Activated T-cell treated with anti-CD3 and anti-CD28 coated beads, Interleukin-2, amount 50 U/mL, for 72 hours (primary cell): ENCODE measurements around the gene NR6A1. TPM values are rescaled to one million over a fixed set of nuclear protein-coding genes. Genes with fewer than 3 reads are reported as not detected.
A peak's percentile ranks its signal among the peaks of the same experiment; 100 is the strongest.
"Not testable (repeated sequence)": the region's sequence is repeated elsewhere in the genome, so short reads cannot be mapped to it uniquely, and the experiment has no call there.

Source experiments
- ATAC-seq, 2 donors: fragments of 150-1000 bp; cut with Tn5 transposase; replicated peaks in 1 of 2; 2 replicates each; pipeline ENCODE4 v1.10.0; 2021; ENCODE audit warnings: moderate library complexity in 2 of 2, mild to moderate bottlenecking in 1 of 2
- DNase-seq, 2 donors: peaks; one replicate each; pipeline ENCODE4 v3.0.0; 2021 to 2022; ENCODE audit warnings: mixed read lengths in 1 of 2
- H3K27ac Mint-ChIP-seq: one replicate; pipeline ENCODE4 v1.8.0; 2022; ENCODE audit warnings: mild to moderate bottlenecking, moderate library complexity, mixed read lengths
- H3K27me3 Mint-ChIP-seq: one replicate; pipeline ENCODE4 v1.8.0; 2022; ENCODE audit warnings: low read depth, mixed read lengths
- H3K36me3 Mint-ChIP-seq, 2 donors: one replicate each; pipeline ENCODE4 v1.8.0; 2022; ENCODE audit warnings: mixed read lengths in 2 of 2, mild to moderate bottlenecking in 1 of 2; ENCODE audit not compliant: insufficient read depth in 2 of 2
- H3K4me1 Mint-ChIP-seq: one replicate; pipeline ENCODE4 v1.8.0; 2022; ENCODE audit warnings: low read depth, mixed read lengths
- H3K4me3 Mint-ChIP-seq, 2 donors: one replicate each; pipeline ENCODE4 v1.8.0; 2022; ENCODE audit warnings: mild to moderate bottlenecking in 2 of 2, mixed read lengths in 2 of 2, moderate library complexity in 2 of 2
- H3K9me3 Mint-ChIP-seq, 2 donors: one replicate each; pipeline ENCODE4 v1.8.0; 2022; ENCODE audit warnings: mixed read lengths in 2 of 2
- total RNA-seq, 2 donors: library from RNA; stranded (reverse); gene quantifications; one replicate each; pipeline ENCODE4 v1.2.3, GENCODE V29; 2022

NR6A1 gene
- total RNA-seq, 2 donors from 2014 or later: 2.9 to 4.0 TPM

DNA sequence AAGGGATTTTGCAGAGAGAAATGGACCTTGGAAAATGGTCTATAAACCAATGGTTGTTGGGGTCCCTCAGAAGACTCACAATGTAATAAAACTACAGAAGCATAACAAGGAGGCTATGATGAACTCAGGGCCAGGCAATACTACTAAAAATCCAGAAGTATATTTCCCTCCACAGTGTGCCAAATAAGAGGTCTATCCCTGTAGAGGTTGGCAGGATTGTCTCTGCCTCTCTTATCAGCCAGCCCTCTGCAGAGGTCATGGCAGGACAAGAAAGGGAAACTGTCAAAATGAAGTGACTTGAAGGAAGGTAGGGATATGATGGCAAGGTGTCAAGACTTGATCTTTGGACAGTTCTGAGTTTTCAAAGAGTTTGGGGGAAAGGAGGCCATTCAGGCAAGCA, 148.2 kb downstream of the NR6A1 start:
- no peak for ATAC-seq
- no peak for DNase-seq
- no peak overlapping the region for H3K27ac Mint-ChIP-seq

DNA sequence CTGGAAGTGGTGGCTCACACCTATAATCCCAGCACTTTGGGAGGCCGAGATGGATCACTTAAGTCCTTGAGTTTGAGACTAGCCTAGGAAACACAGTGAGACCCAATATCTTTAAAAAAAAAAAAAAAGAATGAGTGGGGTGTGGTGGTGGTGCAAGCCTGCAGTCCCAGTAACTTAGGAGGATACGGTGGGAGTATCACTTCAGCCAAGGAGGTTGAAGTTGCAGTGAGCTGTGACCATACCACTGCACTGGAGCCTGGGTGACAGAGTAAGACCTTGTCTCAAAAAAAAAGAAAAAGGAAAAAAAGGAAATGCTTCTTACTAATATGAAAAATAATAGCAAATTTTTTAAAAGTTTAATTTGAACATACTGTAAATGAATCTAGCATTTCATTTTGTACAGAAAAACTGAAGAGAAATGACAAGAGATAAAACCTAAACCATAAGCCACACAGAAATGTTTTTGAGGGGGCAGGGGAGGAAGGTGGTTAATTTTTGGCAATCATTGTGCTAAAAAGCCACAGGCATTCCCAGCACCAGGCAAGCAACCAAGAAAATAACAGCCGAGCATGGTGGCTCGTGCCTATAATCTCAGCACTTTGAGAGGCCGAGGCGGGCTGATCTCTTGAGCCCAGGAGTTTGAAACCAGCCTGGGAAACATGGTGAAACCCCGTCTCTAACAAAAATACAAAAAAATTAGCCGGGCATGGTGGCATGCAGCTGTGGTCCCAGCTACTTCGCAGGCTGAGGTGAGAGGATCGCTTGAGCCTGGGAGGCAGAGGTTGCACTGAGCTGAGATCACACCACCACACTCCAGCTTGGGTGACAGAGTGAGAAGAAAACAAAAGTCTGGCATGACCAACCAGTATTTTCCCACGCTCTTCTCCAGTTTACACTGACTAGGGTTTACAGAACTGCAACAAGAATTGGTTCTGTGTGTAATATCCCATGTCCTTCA, 149.5 kb downstream of the NR6A1 start:
- H3K36me3 Mint-ChIP-seq: no peaks in the 10 kb centered on the region
- H3K27ac Mint-ChIP-seq: no peak overlapping the region
- no peak overlapping the region for H3K4me3 Mint-ChIP-seq
- H3K27me3 Mint-ChIP-seq: peaks cover 13% of the 10 kb centered on the region
- H3K4me1 Mint-ChIP-seq: no peaks in the 10 kb centered on the region
- no peak for DNase-seq
- no peaks in the 10 kb centered on the region for H3K9me3 Mint-ChIP-seq
- no peak for ATAC-seq

More for the DNA sequence above, 148.2 kb downstream of the NR6A1 start:
- peaks cover 11% of the 10 kb centered on the region for H3K27me3 Mint-ChIP-seq
- no peaks in the 10 kb centered on the region for H3K36me3 Mint-ChIP-seq
- H3K4me1 Mint-ChIP-seq: no peaks in the 10 kb centered on the region
- H3K9me3 Mint-ChIP-seq: no peaks in the 10 kb centered on the region
- H3K4me3 Mint-ChIP-seq: no peak overlapping the region

DNA sequence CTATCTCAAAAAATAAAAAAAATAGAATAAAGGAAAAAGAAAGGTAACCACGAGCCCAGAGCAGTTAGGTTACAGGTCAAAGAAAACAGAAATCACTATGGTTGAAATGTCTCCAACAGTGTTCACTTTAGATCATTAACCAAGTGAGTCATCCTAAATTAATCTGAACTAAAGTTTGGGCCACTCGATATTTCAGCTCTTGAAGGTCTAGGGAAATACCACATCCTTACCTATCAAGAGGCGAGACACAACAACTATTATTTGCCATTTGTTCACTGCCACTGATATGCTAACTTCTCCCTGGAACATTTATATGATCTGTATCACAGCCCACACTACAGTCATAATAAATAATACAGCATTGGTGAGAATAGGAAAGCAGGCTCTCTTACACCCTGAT, 152.6 kb downstream of the NR6A1 start:
- no peak for DNase-seq
- H3K36me3 Mint-ChIP-seq: no peaks in the 10 kb centered on the region
- H3K27ac Mint-ChIP-seq: no peak overlapping the region
- H3K9me3 Mint-ChIP-seq: no peaks in the 10 kb centered on the region
- no peaks in the 10 kb centered on the region for H3K4me1 Mint-ChIP-seq
- H3K4me3 Mint-ChIP-seq: no peak overlapping the region
- no peak for ATAC-seq
- H3K27me3 Mint-ChIP-seq: peaks cover 4% of the 10 kb centered on the region

DNA sequence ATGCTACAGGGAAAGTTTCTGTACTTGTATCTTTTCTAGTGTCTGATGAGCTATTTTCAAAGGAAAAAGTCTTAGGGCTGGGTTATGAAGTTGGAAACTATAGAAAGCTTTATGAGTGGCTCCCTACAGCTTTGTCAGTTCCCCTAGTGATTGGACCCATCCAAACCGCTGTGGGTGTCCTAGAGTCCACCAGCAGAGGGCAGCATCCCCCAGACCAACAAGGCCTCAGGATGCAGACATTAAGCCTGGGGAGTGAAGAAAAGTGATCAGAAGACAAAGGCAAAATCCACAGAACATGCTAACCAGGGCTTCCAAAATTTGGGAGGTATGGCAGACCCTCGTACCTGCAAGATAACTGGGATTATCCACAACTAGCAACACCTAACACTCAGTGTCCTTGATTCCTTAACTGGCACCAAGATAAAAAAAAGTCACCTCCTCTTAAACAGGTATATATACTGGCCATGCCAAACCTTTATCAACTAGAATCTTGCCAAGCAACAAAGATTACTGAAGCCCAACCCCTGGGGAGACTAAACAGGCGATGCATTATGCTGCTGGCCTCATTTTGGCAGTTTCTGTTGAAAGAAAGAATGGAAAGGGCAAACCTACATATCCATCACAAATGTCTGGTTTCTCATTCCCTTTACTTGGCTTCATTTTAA, 153.5 kb downstream of the NR6A1 start:
- Mint-ChIP-seq H3K27me3 (peaks cover 4% of the 10 kb centered on the region), H3K4me1 (no peaks in the 10 kb centered on the region)
- peak; percentile 80 to 85 for ATAC-seq

DNA sequence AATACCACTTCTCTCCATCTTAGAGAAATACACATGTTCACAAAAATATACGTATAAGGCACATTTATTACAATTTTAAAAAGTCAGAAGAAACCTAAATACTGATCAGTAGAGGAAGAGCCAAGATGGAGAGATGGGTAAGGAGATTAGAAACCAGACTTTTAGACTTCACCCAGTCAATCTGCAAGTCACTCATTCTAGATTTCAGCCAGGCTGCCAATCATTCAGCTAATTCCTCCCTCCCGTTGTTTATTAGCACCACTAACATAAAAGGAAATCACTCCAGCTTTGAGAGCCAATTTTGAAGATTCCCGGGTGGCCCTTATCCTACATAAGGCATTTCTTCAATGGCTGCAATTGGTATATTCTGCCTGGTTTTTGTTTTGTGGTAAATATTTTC, 154.2 kb downstream of the NR6A1 start:
- Mint-ChIP-seq H3K4me3 (no peak overlapping the region), H3K27ac (no peak overlapping the region), H3K36me3 (no peaks in the 10 kb centered on the region), H3K9me3 (no peaks in the 10 kb centered on the region), H3K4me1 (no peaks in the 10 kb centered on the region), H3K27me3 (peaks cover 4% of the 10 kb centered on the region)
- DNase-seq (no peak), ATAC-seq (no peak)

More for the DNA sequence above, 153.5 kb downstream of the NR6A1 start:
- peak; percentile 70 to 79 for DNase-seq
- Mint-ChIP-seq H3K36me3 (no peaks in the 10 kb centered on the region), H3K4me3 (no peak overlapping the region), H3K27ac (no peak overlapping the region), H3K9me3 (no peaks in the 10 kb centered on the region)

DNA sequence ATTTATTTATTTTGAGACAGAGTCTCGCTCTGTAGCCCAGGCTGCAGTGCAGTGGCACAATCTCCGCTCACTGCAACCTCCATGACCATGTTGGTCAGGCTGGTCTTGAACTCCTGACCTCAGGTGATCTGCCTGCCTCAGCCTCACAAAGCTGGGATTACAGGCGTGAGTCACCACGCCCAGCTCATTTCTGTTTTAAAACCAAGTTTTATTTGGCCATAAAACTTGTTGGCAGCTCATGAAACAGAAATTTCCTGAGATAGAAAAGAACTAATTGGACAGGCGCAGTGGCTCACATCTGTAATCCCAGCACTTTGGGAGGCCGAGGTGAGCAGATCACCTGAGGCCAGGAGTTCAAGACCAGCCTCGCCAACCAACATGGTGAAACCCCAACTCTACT, 155.3 kb downstream of the NR6A1 start:
- not testable (repeated sequence) for H3K36me3 Mint-ChIP-seq, H3K9me3 Mint-ChIP-seq, H3K27me3 Mint-ChIP-seq, H3K4me1 Mint-ChIP-seq, H3K27ac Mint-ChIP-seq, H3K4me3 Mint-ChIP-seq, ATAC-seq, DNase-seq

DNA sequence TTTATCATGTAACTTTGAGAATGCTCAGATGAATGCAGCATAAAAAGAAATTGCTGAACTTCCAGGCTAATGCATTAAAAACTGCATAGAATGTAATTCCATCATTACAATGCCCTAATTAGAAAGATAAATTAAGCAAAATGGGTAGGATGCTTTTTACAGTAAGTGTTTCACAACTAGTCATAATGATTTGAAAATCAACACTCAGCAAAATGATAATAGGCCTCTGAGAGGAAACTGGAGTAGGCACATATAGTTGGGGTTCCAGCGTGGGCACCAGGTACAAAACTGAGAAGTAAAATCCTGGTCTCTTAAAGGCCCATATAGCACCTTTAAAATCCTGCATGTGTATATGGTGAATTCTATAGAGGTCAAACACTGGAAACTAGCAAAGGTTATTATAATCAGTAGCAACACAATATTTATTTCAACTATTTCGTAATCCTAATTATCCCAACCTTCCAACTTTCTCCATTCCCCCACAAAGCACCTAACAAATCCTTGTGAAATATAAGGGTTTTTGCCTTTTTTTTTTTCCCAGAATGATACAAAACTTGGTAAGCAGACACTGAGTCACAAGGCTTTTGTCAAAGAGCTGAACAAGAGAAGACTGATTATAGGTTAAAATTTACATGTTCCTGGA, 155.9 kb downstream of the NR6A1 start:
- ATAC-seq (no peak), DNase-seq (no peak)
- Mint-ChIP-seq H3K36me3 (no peaks in the 10 kb centered on the region), H3K4me3 (no peak overlapping the region), H3K27ac (no peak overlapping the region), H3K27me3 (peaks cover 4% of the 10 kb centered on the region), H3K9me3 (no peaks in the 10 kb centered on the region), H3K4me1 (no peaks in the 10 kb centered on the region)

DNA sequence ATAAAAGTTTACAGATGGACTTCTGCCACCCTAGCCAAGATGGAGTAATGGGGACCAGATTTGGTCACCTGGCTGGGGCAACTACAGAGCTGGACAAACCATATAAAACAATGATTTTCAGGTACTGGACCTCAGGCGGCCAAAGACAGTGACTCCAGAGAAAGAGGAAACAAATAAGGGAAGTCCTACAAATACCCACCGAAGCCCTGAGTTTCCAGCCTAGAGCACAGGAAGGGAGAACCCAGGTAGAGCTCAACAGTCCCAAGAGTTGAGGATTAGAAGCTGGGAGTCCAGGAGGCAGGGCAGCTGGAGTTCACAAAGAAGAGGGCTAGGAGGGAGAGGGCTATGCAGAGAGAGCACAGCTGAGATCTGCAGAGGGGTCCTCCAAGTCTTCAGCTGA, 157.3 kb downstream of the NR6A1 start:
- H3K9me3 Mint-ChIP-seq: no peaks in the 10 kb centered on the region
- no peaks in the 10 kb centered on the region for H3K36me3 Mint-ChIP-seq
- ATAC-seq (no peak), DNase-seq (no peak)
- H3K27ac Mint-ChIP-seq: no peak overlapping the region
- peaks cover 4% of the 10 kb centered on the region for H3K27me3 Mint-ChIP-seq
- H3K4me1 Mint-ChIP-seq: no peaks in the 10 kb centered on the region
- no peak overlapping the region for H3K4me3 Mint-ChIP-seq

DNA sequence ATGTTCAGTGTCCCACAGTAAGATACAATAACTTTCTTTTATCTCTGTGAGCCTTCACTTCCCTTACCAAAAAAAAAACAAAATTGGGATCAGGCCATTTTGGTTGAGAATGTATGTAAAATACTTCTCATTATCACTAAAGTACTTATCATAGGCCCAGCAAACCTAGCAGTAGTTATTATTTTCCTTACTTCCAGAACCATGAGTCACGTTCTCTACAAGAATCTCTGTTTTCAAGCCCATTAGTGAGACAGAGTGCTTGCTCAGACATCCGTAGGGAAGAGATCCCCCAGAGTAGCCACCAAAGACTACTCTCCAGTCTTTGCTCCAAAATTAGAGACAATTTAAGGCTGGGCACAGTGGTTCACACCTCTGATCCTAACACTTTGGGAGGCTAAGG, 160.0 kb downstream of the NR6A1 start:
- Mint-ChIP-seq H3K36me3 (no peaks in the 10 kb centered on the region), H3K27ac (no peak overlapping the region), H3K4me3 (no peak overlapping the region), H3K4me1 (no peaks in the 10 kb centered on the region), H3K9me3 (no peaks in the 10 kb centered on the region), H3K27me3 (no peaks in the 10 kb centered on the region)
- DNase-seq (no peak), ATAC-seq (no peak)

DNA sequence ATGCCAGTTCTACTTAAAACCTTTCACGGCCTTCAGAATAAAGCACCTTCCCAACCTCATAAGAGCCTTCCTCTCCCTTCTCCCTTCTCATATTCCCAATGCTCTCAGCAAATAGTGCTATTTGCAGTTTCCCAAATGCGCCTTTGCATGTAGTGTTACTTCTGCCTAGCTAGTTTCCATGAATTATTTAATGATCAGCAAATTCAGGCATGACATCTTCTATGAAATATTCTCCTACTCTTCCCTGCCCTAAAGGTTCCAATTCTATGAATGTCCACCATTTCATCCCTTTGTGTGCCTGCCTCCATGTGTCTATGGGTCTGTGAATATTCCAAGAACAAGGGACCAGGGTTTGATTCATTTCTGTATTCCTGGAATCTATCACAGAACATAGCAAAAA, 165.1 kb downstream of the NR6A1 start:
- ATAC-seq: no peak
- H3K27me3 Mint-ChIP-seq: no peaks in the 10 kb centered on the region
- no peaks in the 10 kb centered on the region for H3K36me3 Mint-ChIP-seq
- no peaks in the 10 kb centered on the region for H3K9me3 Mint-ChIP-seq
- H3K4me1 Mint-ChIP-seq: no peaks in the 10 kb centered on the region
- H3K27ac Mint-ChIP-seq: no peak overlapping the region
- DNase-seq: no peak
- no peak overlapping the region for H3K4me3 Mint-ChIP-seq

DNA sequence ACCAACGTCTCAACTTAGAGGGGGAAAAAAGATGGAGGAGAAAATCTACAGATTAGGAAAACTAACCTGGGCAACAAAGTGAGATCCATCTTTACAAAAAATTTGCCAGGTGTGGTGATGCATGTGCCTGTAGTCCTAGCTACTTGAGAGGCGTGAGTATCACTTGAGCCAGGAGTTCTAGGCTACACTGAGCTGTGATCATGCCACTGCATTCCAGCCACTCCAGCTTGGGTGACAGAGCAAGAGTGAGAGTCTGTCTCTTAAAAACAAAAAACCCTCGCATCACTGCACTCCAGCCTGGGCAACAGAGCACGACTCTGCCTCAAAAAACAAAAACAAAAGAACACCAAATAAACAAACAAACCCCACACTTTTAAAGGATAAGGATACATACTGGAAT, 165.9 kb downstream of the NR6A1 start:
- Mint-ChIP-seq H3K4me3 (no peak overlapping the region), H3K27me3 (no peaks in the 10 kb centered on the region), H3K4me1 (no peaks in the 10 kb centered on the region), H3K27ac (no peak overlapping the region), H3K36me3 (no peaks in the 10 kb centered on the region), H3K9me3 (no peaks in the 10 kb centered on the region)
- DNase-seq (no peak), ATAC-seq (no peak)

DNA sequence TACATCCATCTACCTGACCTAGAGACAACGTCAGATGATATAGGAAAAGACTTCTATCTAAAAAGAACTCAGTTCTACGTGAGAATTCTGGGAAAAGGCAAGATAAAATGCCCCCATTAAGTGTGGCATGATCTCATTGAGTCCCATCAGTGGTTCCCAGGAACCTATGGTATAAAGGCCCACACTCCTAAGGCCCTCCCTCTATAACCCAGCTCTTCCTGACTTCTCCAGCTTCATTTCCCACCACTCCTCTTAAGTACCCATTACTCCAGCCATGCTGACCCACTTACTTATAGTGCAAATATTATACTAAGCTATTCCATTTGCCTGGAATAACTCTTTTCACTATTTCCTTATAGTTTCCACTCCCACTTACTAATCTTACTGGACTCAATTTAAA, 168.5 kb downstream of the NR6A1 start:
- Mint-ChIP-seq H3K4me3 (no peak overlapping the region), H3K9me3 (no peaks in the 10 kb centered on the region), H3K27me3 (peaks cover 4% of the 10 kb centered on the region), H3K27ac (no peak overlapping the region), H3K4me1 (no peaks in the 10 kb centered on the region), H3K36me3 (no peaks in the 10 kb centered on the region)
- ATAC-seq (no peak), DNase-seq (no peak)

DNA sequence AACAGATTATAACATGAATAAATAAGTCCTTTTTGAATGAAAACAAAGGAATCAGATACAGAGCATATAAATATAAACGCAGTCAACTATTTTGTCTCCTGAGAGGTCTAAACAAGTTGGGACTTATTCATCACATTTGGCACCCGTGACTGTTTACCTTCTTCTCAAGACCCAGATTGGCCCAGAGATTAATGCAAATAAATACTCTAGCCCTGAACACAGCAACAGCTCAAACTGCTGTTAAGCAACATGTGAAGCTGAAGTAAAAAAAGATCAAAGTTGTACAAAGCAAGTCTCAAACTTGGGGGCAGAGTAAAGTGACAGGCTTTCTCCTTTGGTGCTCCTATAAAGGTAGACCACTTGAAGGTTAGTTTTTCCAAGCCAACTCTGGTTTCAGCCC, 168.9 kb downstream of the NR6A1 start:
- DNase-seq (no peak), ATAC-seq (no peak)
- Mint-ChIP-seq H3K27me3 (peaks cover 8% of the 10 kb centered on the region), H3K4me3 (no peak overlapping the region), H3K27ac (no peak overlapping the region), H3K36me3 (no peaks in the 10 kb centered on the region), H3K4me1 (no peaks in the 10 kb centered on the region), H3K9me3 (no peaks in the 10 kb centered on the region)
